Stimulated activated CD8-positive, alpha-beta memory T cell treated with anti-CD3 and anti-CD28 coated beads, Interleukin-7, amount 100 ng/mL, for 48 hours (primary cell): Measurements from ENCODE around the gene EPDR1.
"Not testable (repeated sequence)": the region's sequence is repeated elsewhere in the genome, so short reads cannot be mapped to it uniquely, and the experiment has no call there.

ENCODE experiments used
- DNase-seq, 2 donors: peaks; one replicate each; pipeline ENCODE4 v3.0.0-alpha.2; 2020; ENCODE audit warnings: low read depth in 1 of 2; ENCODE audit errors: extremely low read depth in 1 of 2

The EPDR1 gene

GRCh38 chr7:37927773-37928444 is 7.5 kb downstream of the EPDR1 start:
- no peak for DNase-seq

- no peak for DNase-seq
Measured at GRCh38 chr7:37928878-37929277, 8.4 kb downstream of the EPDR1 start.

GRCh38 chr7:37930226-37930948 is 9.9 kb downstream of the EPDR1 start:
- no peak for DNase-seq

- no peak for DNase-seq
Measured at GRCh38 chr7:37932543-37932942, 12.1 kb downstream of the EPDR1 start.

- no peak for DNase-seq
Measured at GRCh38 chr7:37933018-37933566, 12.7 kb downstream of the EPDR1 start.

- DNase-seq: no peak
Measured at GRCh38 chr7:37942934-37943610, 22.6 kb downstream of the EPDR1 start.

GRCh38 chr7:37943905-37944736 is 23.7 kb downstream of the EPDR1 start:
- no peak for DNase-seq

- DNase-seq: no peak
Measured at GRCh38 chr7:37944737-37945054, 24.3 kb downstream of the EPDR1 start.

- DNase-seq: no peak
Measured at GRCh38 chr7:37945336-37945735, 24.9 kb downstream of the EPDR1 start.

- no peak for DNase-seq
Measured at GRCh38 chr7:37947138-37947940, 26.9 kb downstream of the EPDR1 start.

GRCh38 chr7:37947941-37948210 is 27.4 kb downstream of the EPDR1 start:
- DNase-seq: no peak

DNA sequence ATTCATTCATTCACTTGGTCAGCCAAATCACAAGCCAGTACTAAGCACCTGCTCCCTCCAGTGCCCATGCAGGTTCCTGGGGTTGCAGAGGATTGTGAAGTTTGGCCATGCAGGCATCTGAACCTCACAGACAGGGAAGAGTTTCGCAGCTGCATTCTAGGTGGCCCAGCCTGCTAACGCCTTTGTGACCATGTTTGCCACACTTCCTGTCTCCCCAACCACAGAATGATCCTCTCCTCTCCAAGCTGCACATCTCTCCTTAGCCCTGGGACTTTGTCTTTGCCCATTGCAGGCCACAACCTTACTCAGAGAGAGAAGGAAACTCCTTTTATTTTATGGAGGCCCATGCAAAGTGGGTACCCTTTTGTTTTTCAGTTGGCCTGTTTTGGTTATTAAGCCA is 31.8 kb downstream of the EPDR1 start:
- no peak for DNase-seq

DNA sequence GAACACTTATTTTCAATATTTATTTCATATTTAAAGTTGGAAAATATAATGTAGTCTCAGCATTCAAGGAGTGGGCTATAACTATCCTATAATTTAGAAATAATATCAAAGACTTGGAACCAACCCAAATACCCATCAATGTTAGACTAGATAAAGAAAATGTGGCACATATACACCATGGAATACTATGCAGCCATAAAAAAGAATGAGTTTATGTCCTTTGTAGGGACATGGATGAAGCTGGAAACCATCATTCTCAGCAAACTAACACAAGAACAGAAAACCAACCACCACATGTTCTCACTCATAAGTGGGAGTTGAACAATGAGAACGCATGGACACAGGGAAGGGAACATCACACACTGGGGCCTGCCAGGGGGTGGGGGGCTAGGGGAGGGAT is 33.8 kb downstream of the EPDR1 start:
- DNase-seq: not testable (repeated sequence)

DNA sequence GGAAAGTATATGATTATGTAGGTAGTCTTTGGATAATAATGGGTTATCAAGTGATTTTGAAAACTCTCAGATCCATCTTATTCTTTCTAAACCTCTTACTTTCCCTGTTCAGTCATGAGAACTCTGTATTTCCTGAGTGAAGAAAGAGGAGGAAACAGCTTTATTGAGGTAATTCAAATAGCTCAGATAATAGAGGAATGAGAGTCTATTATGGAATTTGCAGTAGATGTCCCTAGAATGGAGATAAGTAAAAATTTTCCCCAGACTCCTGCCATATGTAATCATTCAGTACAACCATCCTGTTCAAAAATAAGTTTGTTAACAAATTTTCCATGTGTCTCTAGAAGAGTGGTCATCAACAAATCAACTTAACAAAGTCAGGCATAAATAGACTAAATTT is 36.4 kb downstream of the EPDR1 start:
- DNase-seq: no peak

- DNase-seq: no peak
Measured at GRCh38 chr7:37957221-37957970, 37.0 kb downstream of the EPDR1 start.

GRCh38 chr7:37960483-37960882 is 40.0 kb downstream of the EPDR1 start:
- no peak for DNase-seq

DNA sequence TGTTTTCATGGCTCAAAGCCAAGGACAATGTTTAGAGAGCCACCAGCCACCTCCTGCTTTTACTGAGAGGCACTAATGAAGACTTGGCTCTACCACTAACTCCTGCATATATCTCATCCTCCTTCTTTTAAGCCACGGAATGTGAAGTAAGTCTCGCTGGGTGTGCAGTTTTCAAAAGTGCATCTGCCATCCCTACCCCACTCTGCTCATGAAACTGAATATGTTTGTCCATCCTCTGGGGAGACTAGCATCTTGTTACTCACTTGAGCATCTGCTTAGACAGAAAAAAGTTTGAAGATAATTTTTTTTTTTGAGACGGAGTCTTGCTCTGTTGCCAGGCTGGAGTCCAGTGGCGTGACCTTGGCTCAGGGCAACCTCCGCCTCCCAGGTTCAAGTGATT is 40.8 kb downstream of the EPDR1 start:
- DNase-seq: no peak

DNA sequence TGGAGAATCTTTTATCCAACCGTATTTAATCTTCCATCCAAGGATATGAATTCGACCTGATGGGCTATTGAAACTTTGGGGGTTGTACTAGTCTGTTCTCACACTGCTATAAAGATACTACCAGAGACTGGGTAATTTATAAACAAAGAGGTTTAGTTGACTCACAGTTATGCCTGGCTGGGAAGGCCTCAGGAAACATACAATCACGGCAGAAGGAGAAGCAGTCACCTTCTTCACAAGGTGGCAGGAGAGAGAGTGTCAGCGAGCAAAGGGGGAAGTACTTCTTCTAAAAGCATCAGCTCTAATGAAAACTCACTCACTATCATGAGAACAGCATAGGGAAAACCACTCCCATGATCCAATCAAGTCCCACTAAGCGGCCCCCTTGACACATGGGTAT is 43.8 kb downstream of the EPDR1 start:
- no peak for DNase-seq

- DNase-seq: no peak
Measured at GRCh38 chr7:37970211-37970610, 49.8 kb downstream of the EPDR1 start.

DNA sequence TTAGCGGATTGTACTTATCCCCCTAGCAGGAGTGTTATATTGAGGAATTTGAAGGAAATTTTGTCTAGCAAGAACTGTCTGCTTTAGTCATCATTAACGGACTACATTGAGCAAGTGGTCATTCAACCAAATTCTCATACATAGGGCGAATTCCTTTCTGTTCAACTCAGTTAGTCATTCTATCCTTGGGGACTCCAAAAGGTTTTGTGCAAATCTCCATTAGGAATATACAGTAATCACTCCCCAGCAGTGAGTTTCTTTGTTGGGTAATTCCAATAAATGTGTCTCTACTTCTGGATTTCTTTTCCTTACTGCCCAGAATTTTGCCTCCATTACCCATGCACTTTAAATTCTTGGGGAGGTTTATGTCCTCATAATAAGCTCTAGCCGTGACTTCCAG is 51.1 kb downstream of the EPDR1 start:
- no peak for DNase-seq
